NCI-H1436 (cell line): ENCODE results near the gene OMP.

Experiments used
- DNase-seq: peaks from one replicate; lab custom pipeline; 2025; lab: John Stamatoyannopoulos, UW

OMP gene

GRCh38 chr11:77104727-77105126, 2.1 kb downstream of the OMP start:
- no peak for DNase-seq

GRCh38 chr11:77106321-77106720, 3.7 kb downstream of the OMP start:
- DNase-seq, result no peak

GRCh38 chr11:77106759-77107158, 4.1 kb downstream of the OMP start:
- DNase-seq, result no peak

GRCh38 chr11:77107950-77108349, 5.3 kb downstream of the OMP start:
- no peak for DNase-seq

GRCh38 chr11:77108436-77108835, 5.8 kb downstream of the OMP start:
- no peak for DNase-seq

GRCh38 chr11:77109236-77110019, 6.8 kb downstream of the OMP start:
- DNase-seq, result peak; percentile 84

GRCh38 chr11:77110836-77111235, 8.2 kb downstream of the OMP start:
- no peak for DNase-seq

- no peak for DNase-seq
Measured at GRCh38 chr11:77111277-77111676, 8.6 kb downstream of the OMP start.

GRCh38 chr11:77111946-77112345, 9.3 kb downstream of the OMP start:
- no peak for DNase-seq

GRCh38 chr11:77112641-77113381, 10.2 kb downstream of the OMP start:
- no peak for DNase-seq

- no peak for DNase-seq
Measured at GRCh38 chr11:77113382-77114088, 10.9 kb downstream of the OMP start.

GRCh38 chr11:77114089-77114463, 11.4 kb downstream of the OMP start:
- no peak for DNase-seq

- no peak for DNase-seq
Measured at GRCh38 chr11:77115181-77115611, 12.6 kb downstream of the OMP start.

- no peak for DNase-seq
Measured at GRCh38 chr11:77115956-77116355, 13.3 kb downstream of the OMP start.

- DNase-seq, result no peak
Measured at GRCh38 chr11:77117492-77117891, 14.9 kb downstream of the OMP start.

- no peak for DNase-seq
Measured at GRCh38 chr11:77118086-77118485, 15.4 kb downstream of the OMP start.

GRCh38 chr11:77118971-77119370, 16.3 kb downstream of the OMP start:
- no peak for DNase-seq

GRCh38 chr11:77119531-77119936, 16.9 kb downstream of the OMP start:
- DNase-seq, result no peak

- DNase-seq, result no peak
Measured at GRCh38 chr11:77120571-77120970, 17.9 kb downstream of the OMP start.

GRCh38 chr11:77121096-77121640, 18.5 kb downstream of the OMP start:
- DNase-seq, result no peak

GRCh38 chr11:77121876-77122575, 19.4 kb downstream of the OMP start:
- no peak for DNase-seq
